ACHN (cell line): ENCODE measurements around the gene NEURL3.
"Not testable (repeated sequence)": the region's sequence is repeated elsewhere in the genome, so short reads cannot be mapped to it uniquely, and the experiment has no call there.

Experiments
- DNase-seq: peaks from one replicate; pipeline ENCODE4 v3.0.0-alpha.2; 2015
- in situ Hi-C: cut with HindIII; loops from 2 replicates; pipeline ENCODE4 v1.10.0; 2017; ENCODE audit warnings: low sequenced_read_pairs, low pct_ligation_motif_present, low pct_unique_long_range_greater_than_20kb

NEURL3 gene

GRCh38 chr2:96498611-96499010 is 6.5 kb downstream of the NEURL3 start:
- in situ Hi-C loops, DNase-seq: not testable (repeated sequence)

- in situ Hi-C loops, result no loop called here
Measured at GRCh38 chr2:96498021-96498431, 7.1 kb downstream of the NEURL3 start.

GRCh38 chr2:96495982-96496629 is 9.1 kb downstream of the NEURL3 start:
- in situ Hi-C loops, result no loop called here
- no peak for DNase-seq

More at GRCh38 chr2:96498021-96498431, 7.1 kb downstream of the NEURL3 start:
- DNase-seq, result no peak

GRCh38 chr2:96494188-96494587 is 11.0 kb downstream of the NEURL3 start:
- no peak for DNase-seq
- in situ Hi-C loops, result no loop called here

GRCh38 chr2:96493072-96493471 is 12.1 kb downstream of the NEURL3 start:
- DNase-seq, result peak; percentile 71
- in situ Hi-C loops, result no loop called here

GRCh38 chr2:96491860-96492497 is 13.2 kb downstream of the NEURL3 start:
- in situ Hi-C loops, result no loop called here
- DNase-seq, result no peak

- in situ Hi-C loops, result no loop called here
- DNase-seq, result no peak
Measured at GRCh38 chr2:96489663-96490062, 15.5 kb downstream of the NEURL3 start.

GRCh38 chr2:96489261-96489660 is 15.9 kb downstream of the NEURL3 start:
- in situ Hi-C loops, result no loop called here
- no peak for DNase-seq

- DNase-seq, result peak; percentile 20
- in situ Hi-C loops, result no loop called here
Measured at GRCh38 chr2:96486696-96487095, 18.5 kb downstream of the NEURL3 start.

GRCh38 chr2:96485751-96486651 is 19.2 kb downstream of the NEURL3 start:
- DNase-seq, result peak; percentile 94
- in situ Hi-C loops, result no loop called here

- no peak for DNase-seq
- in situ Hi-C loops, result no loop called here
Measured at GRCh38 chr2:96485350-96485749, 19.8 kb downstream of the NEURL3 start.

- DNase-seq, result no peak
- in situ Hi-C loops, result no loop called here
Measured at GRCh38 chr2:96484091-96484490, 21.1 kb downstream of the NEURL3 start.

- DNase-seq, result no peak
Measured at GRCh38 chr2:96477458-96477857, 27.7 kb downstream of the NEURL3 start.

GRCh38 chr2:96471772-96472171 is 33.4 kb downstream of the NEURL3 start:
- in situ Hi-C loops, result no loop called here
- DNase-seq, result no peak

More at GRCh38 chr2:96477458-96477857, 27.7 kb downstream of the NEURL3 start:
- in situ Hi-C loops, result no loop called here

- in situ Hi-C loops, result no loop called here
- no peak for DNase-seq
Measured at GRCh38 chr2:96470636-96471035, 34.5 kb downstream of the NEURL3 start.

GRCh38 chr2:96470109-96470508 is 35.0 kb downstream of the NEURL3 start:
- in situ Hi-C loops, result no loop called here
- DNase-seq, result no peak

- DNase-seq, result no peak
- in situ Hi-C loops, result no loop called here
Measured at GRCh38 chr2:96468904-96469303, 36.3 kb downstream of the NEURL3 start.

- no peak for DNase-seq
- in situ Hi-C loops, result no loop called here
Measured at GRCh38 chr2:96464651-96465050, 40.5 kb downstream of the NEURL3 start.

- DNase-seq, result no peak
- in situ Hi-C loops, result no loop called here
Measured at GRCh38 chr2:96464061-96464460, 41.1 kb downstream of the NEURL3 start.
